Vagina (tissue), 2 donors: ENCODE measurements around the gene GRIK5. TPM values are rescaled to one million over a fixed set of nuclear protein-coding genes. Genes with fewer than 3 reads are reported as not detected.

ENCODE experiments used
- DNase-seq, 2 donors: peaks; one replicate each; pipeline ENCODE4 v3.0.0-alpha.2; 2017; ENCODE audit errors: extremely low spot score in 2 of 2
- H3K27ac ChIP-seq: fragments of 200-600 bp; sonication (generic); one replicate; pipeline ENCODE4 v1.5.1; 2019
- H3K27me3 ChIP-seq: fragments of 200-600 bp; sonication (generic); one replicate; pipeline ENCODE4 v1.5.1; 2019
- H3K36me3 ChIP-seq, 2 donors: fragments of 200-600 bp; sonication (generic); one replicate each; pipeline ENCODE4 v1.5.1; 2017 to 2019
- H3K4me1 ChIP-seq: fragments of 200-600 bp; sonication (generic); one replicate; pipeline ENCODE4 v1.5.1; 2019
- H3K4me3 ChIP-seq, 2 donors: fragments of 200-600 bp; sonication (generic); 1 replicate in 1 of 2; 2 replicates in 1 of 2; pipeline ENCODE4 v1.5.1; 2016 to 2019
- H3K9me3 ChIP-seq: fragments of 200-600 bp; sonication (generic); one replicate; pipeline ENCODE4 v1.5.1; 2019
- POLR2A ChIP-seq, 2 donors: fragments of 450-650 bp; IDR thresholded peaks; one replicate each; pipeline ENCODE4 v1.6.1; 2017; ENCODE audit warnings: antibody characterized with exemption in 2 of 2, mild to moderate bottlenecking in 2 of 2, moderate library complexity in 2 of 2
- POLR2AphosphoS5 ChIP-seq, 2 donors: sonication (generic); formaldehyde crosslinking; IDR thresholded peaks; one replicate each; pipeline ENCODE4 v1.9.0; 2017; ENCODE audit warnings: antibody characterized with exemption in 2 of 2, mild to moderate bottlenecking in 2 of 2, low read depth in 1 of 2; ENCODE audit not compliant: insufficient read depth in 1 of 2
- intact Hi-C: fragments of 100-400 bp; cut with DNase I; formaldehyde crosslinking; loops from one replicate; pipeline ENCODE4 v1.15.1; 2023
- total RNA-seq: library from RNA; depleted of rRNA; stranded (reverse); fragments of >200 nt; gene quantifications from one replicate; pipeline ENCODE4 v1.2.3, GENCODE V29; 2016
- TF ChIP-seq, protein P1 (sequence below), 3 experiments: fragments of 450-650 bp in 2 of 3; fragments of 200-600 bp in 1 of 3; sonication (generic) in 1 of 3; IDR thresholded peaks; one replicate each; pipeline ENCODE4 v1.5.1; 2017 to 2019; ENCODE audit warnings: antibody characterized with exemption in 3 of 3, mild to moderate bottlenecking in 2 of 3, moderate library complexity in 2 of 3

GRIK5 gene
- total RNA-seq, 1 donor from 2014 or later: 2.5 TPM

DNA sequence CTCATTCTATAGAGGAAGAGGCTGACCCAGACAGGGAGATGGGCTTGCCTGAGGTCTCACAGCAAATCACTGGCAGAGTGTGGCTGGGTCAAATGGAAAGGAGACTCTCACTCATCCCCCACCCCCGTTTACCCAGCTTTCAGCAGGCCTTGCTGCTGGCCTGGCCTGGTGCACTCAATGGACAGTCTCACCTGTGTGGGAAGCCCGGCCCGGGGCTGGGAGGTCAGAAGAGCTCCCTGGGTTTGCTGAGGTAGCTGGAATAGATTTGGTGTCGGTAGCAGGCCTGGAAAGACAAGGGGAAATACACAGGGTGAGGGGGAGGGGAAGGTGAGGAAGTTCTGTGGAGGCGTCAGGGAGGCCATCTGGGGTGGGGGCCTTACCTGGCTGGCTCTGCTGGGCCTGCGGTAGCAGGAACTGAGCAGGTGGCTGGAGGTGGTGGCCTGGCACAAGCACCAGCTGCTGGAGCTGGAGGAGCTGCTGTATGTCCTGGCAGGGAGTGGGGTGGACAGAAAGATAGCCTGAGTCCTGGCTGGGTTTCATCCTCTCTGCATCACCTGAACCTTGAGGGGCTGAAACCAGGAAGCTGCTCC is 29.4 kb upstream of the GRIK5 start:
- no peak for TF ChIP-seq POLR2A (IDR thresholded peaks at IDR 0.05)
- Histone ChIP-seq H3K4me3 (no peak overlapping the region), H3K4me1 (no peaks in the 10 kb centered on the region), H3K27me3 (no peaks in the 10 kb centered on the region), H3K27ac (no peak overlapping the region), H3K36me3 (no peaks in the 10 kb centered on the region), H3K9me3 (no peaks in the 10 kb centered on the region)
- no peak for DNase-seq
- intact Hi-C loops: no loop called here

GRCh38 chr19:42098781-42099180 is 28.8 kb upstream of the GRIK5 start:
- no peak for DNase-seq
- peaks cover 5% of the 10 kb centered on the region for H3K4me1 ChIP-seq
- intact Hi-C loops: no loop called here

DNA sequence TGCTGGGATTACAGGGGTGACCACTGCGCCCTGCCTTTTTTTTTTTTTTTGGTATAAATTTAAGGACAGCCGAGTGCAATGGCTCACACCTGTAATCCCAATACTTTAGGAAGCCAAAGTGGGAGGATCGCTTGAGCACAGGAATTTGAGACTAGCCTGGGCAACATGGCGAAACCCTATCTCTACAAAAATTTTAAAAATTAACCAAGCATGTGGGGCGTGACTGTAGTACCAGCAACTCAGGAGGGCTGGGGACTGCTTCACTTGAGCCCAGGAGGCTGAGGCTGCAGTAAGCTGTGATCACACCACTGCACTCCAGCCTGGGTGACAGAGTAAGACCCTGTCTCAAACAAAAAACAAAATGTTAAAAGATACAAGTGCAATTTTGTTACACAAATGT is 27.5 kb upstream of the GRIK5 start:
- H3K4me3 ChIP-seq: no peak overlapping the region
- DNase-seq: no peak
- intact Hi-C loops: no loop called here
- H3K27me3 ChIP-seq: no peaks in the 10 kb centered on the region
- TF ChIP-seq POLR2A (IDR thresholded peaks at IDR 0.05): no peak
- TF ChIP-seq, protein P1, sequence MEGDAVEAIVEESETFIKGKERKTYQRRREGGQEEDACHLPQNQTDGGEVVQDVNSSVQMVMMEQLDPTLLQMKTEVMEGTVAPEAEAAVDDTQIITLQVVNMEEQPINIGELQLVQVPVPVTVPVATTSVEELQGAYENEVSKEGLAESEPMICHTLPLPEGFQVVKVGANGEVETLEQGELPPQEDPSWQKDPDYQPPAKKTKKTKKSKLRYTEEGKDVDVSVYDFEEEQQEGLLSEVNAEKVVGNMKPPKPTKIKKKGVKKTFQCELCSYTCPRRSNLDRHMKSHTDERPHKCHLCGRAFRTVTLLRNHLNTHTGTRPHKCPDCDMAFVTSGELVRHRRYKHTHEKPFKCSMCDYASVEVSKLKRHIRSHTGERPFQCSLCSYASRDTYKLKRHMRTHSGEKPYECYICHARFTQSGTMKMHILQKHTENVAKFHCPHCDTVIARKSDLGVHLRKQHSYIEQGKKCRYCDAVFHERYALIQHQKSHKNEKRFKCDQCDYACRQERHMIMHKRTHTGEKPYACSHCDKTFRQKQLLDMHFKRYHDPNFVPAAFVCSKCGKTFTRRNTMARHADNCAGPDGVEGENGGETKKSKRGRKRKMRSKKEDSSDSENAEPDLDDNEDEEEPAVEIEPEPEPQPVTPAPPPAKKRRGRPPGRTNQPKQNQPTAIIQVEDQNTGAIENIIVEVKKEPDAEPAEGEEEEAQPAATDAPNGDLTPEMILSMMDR (IDR thresholded peaks at IDR 0.05): no peak
- no peak for TF ChIP-seq POLR2AphosphoS5 (IDR thresholded peaks at IDR 0.05; ENCODE audit: insufficient read depth in 1 of 2, low read depth in 1 of 2)
- H3K36me3 ChIP-seq: no peaks in the 10 kb centered on the region
- no peaks in the 10 kb centered on the region for H3K9me3 ChIP-seq
- no peak overlapping the region for H3K27ac ChIP-seq
- peaks cover 8% of the 10 kb centered on the region for H3K4me1 ChIP-seq

More at GRCh38 chr19:42098781-42099180, 28.8 kb upstream of the GRIK5 start:
- Histone ChIP-seq H3K27me3 (no peaks in the 10 kb centered on the region), H3K9me3 (no peaks in the 10 kb centered on the region), H3K27ac (no peak overlapping the region), H3K4me3 (no peak overlapping the region), H3K36me3 (no peaks in the 10 kb centered on the region)
- TF ChIP-seq, protein P1 (IDR thresholded peaks at IDR 0.05): no peak
- no peak for TF ChIP-seq POLR2AphosphoS5 (IDR thresholded peaks at IDR 0.05; ENCODE audit: insufficient read depth in 1 of 2, low read depth in 1 of 2)
- TF ChIP-seq POLR2A (IDR thresholded peaks at IDR 0.05): no peak

- H3K4me3 ChIP-seq: peak overlapping the region; percentile 21 to 39
- DNase-seq: no peak
- intact Hi-C loops: no loop called here
- H3K36me3 ChIP-seq: no peaks in the 10 kb centered on the region
- no peak for TF ChIP-seq POLR2A (IDR thresholded peaks at IDR 0.05)
- H3K27ac ChIP-seq: no peak overlapping the region
- H3K27me3 ChIP-seq: no peaks in the 10 kb centered on the region
- no peaks in the 10 kb centered on the region for H3K9me3 ChIP-seq
- H3K4me1 ChIP-seq: peaks cover 14% of the 10 kb centered on the region
These were observed 26.3 kb upstream of the GRIK5 start for GRCh38 chr19:42096255-42096837.

GRCh38 chr19:42095814-42096230 is 25.8 kb upstream of the GRIK5 start:
- peaks cover 14% of the 10 kb centered on the region for H3K4me1 ChIP-seq
- no peak overlapping the region for H3K27ac ChIP-seq
- peak overlapping the region; percentile 21 to 39 for H3K4me3 ChIP-seq

More at GRCh38 chr19:42095814-42096230, 25.8 kb upstream of the GRIK5 start:
- H3K36me3 ChIP-seq: no peaks in the 10 kb centered on the region
- no peaks in the 10 kb centered on the region for H3K27me3 ChIP-seq
- intact Hi-C loops: no loop called here
- H3K9me3 ChIP-seq: no peaks in the 10 kb centered on the region
- no peak for TF ChIP-seq POLR2AphosphoS5 (IDR thresholded peaks at IDR 0.05; ENCODE audit: insufficient read depth in 1 of 2, low read depth in 1 of 2)
- TF ChIP-seq POLR2A (IDR thresholded peaks at IDR 0.05): no peak
- TF ChIP-seq, protein P1 (IDR thresholded peaks at IDR 0.05): no peak
- no peak for DNase-seq
